GM18867 (cell line): ENCODE measurements around the gene HOXA4.

Source experiments
- ATAC-seq: cut with Tn5 transposase; IDR thresholded peaks from one replicate; pipeline ENCODE4 v1.9.1; 2021; ENCODE audit warnings: mild to moderate bottlenecking, moderate library complexity; ENCODE audit not compliant: unreplicated experiment

HOXA4 gene

GRCh38 chr7:27158436-27159265 is 28.1 kb upstream of the HOXA4 start:
- ATAC-seq = no peak

- no peak for ATAC-seq
Measured at GRCh38 chr7:27157702-27158431, 27.3 kb upstream of the HOXA4 start.

- ATAC-seq = no peak
Measured at GRCh38 chr7:27156916-27157701, 26.6 kb upstream of the HOXA4 start.

GRCh38 chr7:27156508-27156898 is 25.9 kb upstream of the HOXA4 start, which contains the start of gene HOXA7:
Gene HOXA7 (minus strand): TSS chr7:27156675. CDS start chr7:27156545, 130 bp downstream.
- no peak for ATAC-seq

- ATAC-seq = no peak
Measured at GRCh38 chr7:27155816-27156507, 25.4 kb upstream of the HOXA4 start.

GRCh38 chr7:27154901-27155815 is 24.6 kb upstream of the HOXA4 start:
- no peak for ATAC-seq

GRCh38 chr7:27154369-27154768 is 23.8 kb upstream of the HOXA4 start:
- ATAC-seq = no peak

GRCh38 chr7:27153526-27153925 is 23.0 kb upstream of the HOXA4 start:
- no peak for ATAC-seq

GRCh38 chr7:27152816-27153442 is 22.4 kb upstream of the HOXA4 start:
- ATAC-seq = no peak

GRCh38 chr7:27151931-27152815 is 21.6 kb upstream of the HOXA4 start, which contains the start of gene HOXA3:
Gene HOXA3 (minus strand): TSS chr7:27152583. CDS start chr7:27110640, 41,943 bp downstream.
- no peak for ATAC-seq

- no peak for ATAC-seq
Measured at GRCh38 chr7:27151341-27151930, 20.9 kb upstream of the HOXA4 start.

- ATAC-seq = peak; percentile 88
Measured at GRCh38 chr7:27150568-27151340, 20.2 kb upstream of the HOXA4 start.

- no peak for ATAC-seq
Measured at GRCh38 chr7:27149842-27150567, 19.4 kb upstream of the HOXA4 start.

GRCh38 chr7:27148756-27149641 is 18.4 kb upstream of the HOXA4 start:
- no peak for ATAC-seq

GRCh38 chr7:27148031-27148755 is 17.6 kb upstream of the HOXA4 start:
- ATAC-seq = no peak
